ENCODE measurements around the gene ZBTB8B.

DNA sequence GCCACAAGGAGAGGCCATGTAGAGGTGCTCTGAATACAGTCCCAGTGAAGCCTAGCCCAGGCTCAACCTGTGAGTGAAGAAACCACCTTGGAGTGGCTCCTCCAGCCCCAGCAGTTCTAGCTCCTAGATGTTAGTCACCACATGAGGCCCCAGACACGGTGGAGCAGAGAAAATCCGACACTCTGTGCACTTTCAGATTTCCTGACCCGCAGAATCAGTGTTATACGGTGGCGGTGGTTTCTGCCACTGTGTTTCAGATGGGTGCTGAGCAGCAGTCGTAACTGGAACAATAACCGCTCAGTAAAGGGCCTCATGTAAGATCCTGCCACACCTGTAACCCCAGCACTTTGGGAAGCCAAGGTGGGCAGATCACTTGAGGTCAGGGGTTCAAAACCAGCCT lies 38.3 kb downstream of the ZBTB8B start:
- TF ChIP-seq, protein P1, sequence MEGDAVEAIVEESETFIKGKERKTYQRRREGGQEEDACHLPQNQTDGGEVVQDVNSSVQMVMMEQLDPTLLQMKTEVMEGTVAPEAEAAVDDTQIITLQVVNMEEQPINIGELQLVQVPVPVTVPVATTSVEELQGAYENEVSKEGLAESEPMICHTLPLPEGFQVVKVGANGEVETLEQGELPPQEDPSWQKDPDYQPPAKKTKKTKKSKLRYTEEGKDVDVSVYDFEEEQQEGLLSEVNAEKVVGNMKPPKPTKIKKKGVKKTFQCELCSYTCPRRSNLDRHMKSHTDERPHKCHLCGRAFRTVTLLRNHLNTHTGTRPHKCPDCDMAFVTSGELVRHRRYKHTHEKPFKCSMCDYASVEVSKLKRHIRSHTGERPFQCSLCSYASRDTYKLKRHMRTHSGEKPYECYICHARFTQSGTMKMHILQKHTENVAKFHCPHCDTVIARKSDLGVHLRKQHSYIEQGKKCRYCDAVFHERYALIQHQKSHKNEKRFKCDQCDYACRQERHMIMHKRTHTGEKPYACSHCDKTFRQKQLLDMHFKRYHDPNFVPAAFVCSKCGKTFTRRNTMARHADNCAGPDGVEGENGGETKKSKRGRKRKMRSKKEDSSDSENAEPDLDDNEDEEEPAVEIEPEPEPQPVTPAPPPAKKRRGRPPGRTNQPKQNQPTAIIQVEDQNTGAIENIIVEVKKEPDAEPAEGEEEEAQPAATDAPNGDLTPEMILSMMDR (IDR thresholded peaks at IDR 0.05), result no peak
- no peak for TF ChIP-seq POLR2A (IDR thresholded peaks at IDR 0.05)
